ENCODE results near the gene ITGA8. TPM values are rescaled to one million over a fixed set of nuclear protein-coding genes. Genes with fewer than 3 reads are reported as not detected.

ITGA8 gene
- total RNA-seq, 1 experiment from 2014 or later: 0.02 TPM

DNA sequence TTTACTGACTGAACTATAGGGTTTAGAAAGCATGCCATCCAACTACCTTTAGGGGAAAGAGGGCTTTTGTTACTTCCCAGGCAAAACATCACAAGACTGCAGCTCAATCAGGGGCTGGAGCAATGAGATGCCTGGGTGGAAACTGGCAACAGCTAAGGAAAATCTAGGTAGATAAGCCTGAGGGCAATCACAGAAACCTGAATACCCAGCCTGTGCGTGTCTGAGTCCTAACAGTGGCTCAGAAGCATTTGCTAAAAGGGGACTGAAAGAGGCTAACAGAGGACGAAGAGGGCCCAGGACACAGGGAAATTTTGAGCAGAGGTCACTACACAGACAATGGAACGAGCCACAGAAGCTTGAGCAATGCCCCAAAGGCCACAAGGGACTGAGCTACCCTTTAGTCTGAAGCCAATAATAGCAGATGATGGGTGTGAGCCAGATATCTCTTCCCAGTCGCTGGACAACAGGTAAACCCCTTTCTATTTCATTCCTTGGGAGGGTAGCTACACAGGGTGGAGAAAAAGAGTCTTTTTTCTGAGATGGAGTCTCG lies 79.1 kb downstream of the ITGA8 start:
- Histone ChIP-seq H4K20me1 (ENCODE audit: insufficient read depth) (no peaks in the 10 kb centered on the region), H3K9ac (ENCODE audit: low read length) (no peak overlapping the region), H3K36me3 (ENCODE audit: control insufficient read depth in 1 of 2, insufficient read depth in 2 of 2, low read length in 2 of 2) (no peaks in the 10 kb centered on the region), H3K9me2 (ENCODE audit: insufficient read depth) (no peaks in the 10 kb centered on the region), H3K27me3 (ENCODE audit: insufficient read depth, low read length) (peaks cover 47% of the 10 kb centered on the region), H3K4me2 (ENCODE audit: low read length) (no peak overlapping the region), H3K79me2 (ENCODE audit: insufficient read depth, low read length) (no peaks in the 10 kb centered on the region), H3K27ac (ENCODE audit: low read depth, low read length) (no peak overlapping the region), H3K4me1 (ENCODE audit: control insufficient read depth in 1 of 2, insufficient read depth in 2 of 2, low read length in 2 of 2) (no peaks in the 10 kb centered on the region), H3K9me3 (ENCODE audit: control insufficient read depth in 1 of 2, insufficient read depth in 1 of 2, low read depth in 1 of 2, low read length in 2 of 2) (no peaks in the 10 kb centered on the region), H2AFZ (ENCODE audit: low read depth, low read length, poor library complexity, severe bottlenecking) (no peak overlapping the region), H3K4me3 (replicated peaks in 1 of 2; ENCODE audit: low read depth in 1 of 2, low read length in 2 of 2) (no peak overlapping the region)
- ChIA-PET POLR2A (no interaction called here), RAD21 (ENCODE audit: low non-redundant PET in 1 of 2, low total read pairs in 2 of 2, uncharacterized antibody in 2 of 2, unreplicated experiment in 2 of 2) (no interaction called here), CTCF (interaction anchor here (1.0 to 1.3 kb wide), 2 partner anchors 9 to 55 kb away, joined by 3 read pairs; no protein-coding TSS in a partner anchor)
- no peak for TF ChIP-seq CBX3 (IDR thresholded peaks at IDR 0.05; ENCODE audit: low read depth)
- no peak for TF ChIP-seq SP1 (IDR thresholded peaks at IDR 0.05; ENCODE audit: low read depth)
- TF ChIP-seq EGR1 (IDR thresholded peaks at IDR 0.05; ENCODE audit: low read depth): no peak
- TF ChIP-seq JUND (IDR thresholded peaks at IDR 0.05): no peak
- TF ChIP-seq, protein P1, sequence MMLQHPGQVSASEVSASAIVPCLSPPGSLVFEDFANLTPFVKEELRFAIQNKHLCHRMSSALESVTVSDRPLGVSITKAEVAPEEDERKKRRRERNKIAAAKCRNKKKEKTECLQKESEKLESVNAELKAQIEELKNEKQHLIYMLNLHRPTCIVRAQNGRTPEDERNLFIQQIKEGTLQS (IDR thresholded peaks at IDR 0.05): no peak
- TF ChIP-seq RAD21 (IDR thresholded peaks at IDR 0.05; ENCODE audit: low read depth): no peak
- TF ChIP-seq, protein P2, sequence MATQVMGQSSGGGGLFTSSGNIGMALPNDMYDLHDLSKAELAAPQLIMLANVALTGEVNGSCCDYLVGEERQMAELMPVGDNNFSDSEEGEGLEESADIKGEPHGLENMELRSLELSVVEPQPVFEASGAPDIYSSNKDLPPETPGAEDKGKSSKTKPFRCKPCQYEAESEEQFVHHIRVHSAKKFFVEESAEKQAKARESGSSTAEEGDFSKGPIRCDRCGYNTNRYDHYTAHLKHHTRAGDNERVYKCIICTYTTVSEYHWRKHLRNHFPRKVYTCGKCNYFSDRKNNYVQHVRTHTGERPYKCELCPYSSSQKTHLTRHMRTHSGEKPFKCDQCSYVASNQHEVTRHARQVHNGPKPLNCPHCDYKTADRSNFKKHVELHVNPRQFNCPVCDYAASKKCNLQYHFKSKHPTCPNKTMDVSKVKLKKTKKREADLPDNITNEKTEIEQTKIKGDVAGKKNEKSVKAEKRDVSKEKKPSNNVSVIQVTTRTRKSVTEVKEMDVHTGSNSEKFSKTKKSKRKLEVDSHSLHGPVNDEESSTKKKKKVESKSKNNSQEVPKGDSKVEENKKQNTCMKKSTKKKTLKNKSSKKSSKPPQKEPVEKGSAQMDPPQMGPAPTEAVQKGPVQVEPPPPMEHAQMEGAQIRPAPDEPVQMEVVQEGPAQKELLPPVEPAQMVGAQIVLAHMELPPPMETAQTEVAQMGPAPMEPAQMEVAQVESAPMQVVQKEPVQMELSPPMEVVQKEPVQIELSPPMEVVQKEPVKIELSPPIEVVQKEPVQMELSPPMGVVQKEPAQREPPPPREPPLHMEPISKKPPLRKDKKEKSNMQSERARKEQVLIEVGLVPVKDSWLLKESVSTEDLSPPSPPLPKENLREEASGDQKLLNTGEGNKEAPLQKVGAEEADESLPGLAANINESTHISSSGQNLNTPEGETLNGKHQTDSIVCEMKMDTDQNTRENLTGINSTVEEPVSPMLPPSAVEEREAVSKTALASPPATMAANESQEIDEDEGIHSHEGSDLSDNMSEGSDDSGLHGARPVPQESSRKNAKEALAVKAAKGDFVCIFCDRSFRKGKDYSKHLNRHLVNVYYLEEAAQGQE (IDR thresholded peaks at IDR 0.05; ENCODE audit: low read depth): no peak
- TF ChIP-seq MAX (IDR thresholded peaks at IDR 0.05): no peak
- no peak for TF ChIP-seq ZFX (IDR thresholded peaks at IDR 0.05)
- no peak for TF ChIP-seq ZNF274 (IDR thresholded peaks at IDR 0.05; ENCODE audit: low read depth, low read length)
- TF ChIP-seq, protein P3, sequence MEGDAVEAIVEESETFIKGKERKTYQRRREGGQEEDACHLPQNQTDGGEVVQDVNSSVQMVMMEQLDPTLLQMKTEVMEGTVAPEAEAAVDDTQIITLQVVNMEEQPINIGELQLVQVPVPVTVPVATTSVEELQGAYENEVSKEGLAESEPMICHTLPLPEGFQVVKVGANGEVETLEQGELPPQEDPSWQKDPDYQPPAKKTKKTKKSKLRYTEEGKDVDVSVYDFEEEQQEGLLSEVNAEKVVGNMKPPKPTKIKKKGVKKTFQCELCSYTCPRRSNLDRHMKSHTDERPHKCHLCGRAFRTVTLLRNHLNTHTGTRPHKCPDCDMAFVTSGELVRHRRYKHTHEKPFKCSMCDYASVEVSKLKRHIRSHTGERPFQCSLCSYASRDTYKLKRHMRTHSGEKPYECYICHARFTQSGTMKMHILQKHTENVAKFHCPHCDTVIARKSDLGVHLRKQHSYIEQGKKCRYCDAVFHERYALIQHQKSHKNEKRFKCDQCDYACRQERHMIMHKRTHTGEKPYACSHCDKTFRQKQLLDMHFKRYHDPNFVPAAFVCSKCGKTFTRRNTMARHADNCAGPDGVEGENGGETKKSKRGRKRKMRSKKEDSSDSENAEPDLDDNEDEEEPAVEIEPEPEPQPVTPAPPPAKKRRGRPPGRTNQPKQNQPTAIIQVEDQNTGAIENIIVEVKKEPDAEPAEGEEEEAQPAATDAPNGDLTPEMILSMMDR (IDR thresholded peaks at IDR 0.05 in 2 of 3, conservative IDR thresholded peaks at IDR 0.05 in 1 of 3; ENCODE audit: borderline replicate concordance in 1 of 3, insufficient read depth in 1 of 3, low read depth in 2 of 3, low read length in 2 of 3): no peak
- no peak for TF ChIP-seq EZH2 (IDR thresholded peaks at IDR 0.05)
- no peak for TF ChIP-seq SRF (IDR thresholded peaks at IDR 0.05; ENCODE audit: low read depth)
- intact Hi-C loops (cut with micrococcal nuclease): no loop called here
- DNase-seq (ENCODE audit: low read depth, low spot score) (no peak), ATAC-seq (no peak)
- no TSS peak for BruUV-seq (replicated peaks)
